ENCODE results near the gene P2RX2. TPM values are rescaled to one million over a fixed set of nuclear protein-coding genes. Genes with fewer than 3 reads are reported as not detected.

P2RX2 gene
- total RNA-seq, 1 experiment from 2014 or later: not detected

DNA sequence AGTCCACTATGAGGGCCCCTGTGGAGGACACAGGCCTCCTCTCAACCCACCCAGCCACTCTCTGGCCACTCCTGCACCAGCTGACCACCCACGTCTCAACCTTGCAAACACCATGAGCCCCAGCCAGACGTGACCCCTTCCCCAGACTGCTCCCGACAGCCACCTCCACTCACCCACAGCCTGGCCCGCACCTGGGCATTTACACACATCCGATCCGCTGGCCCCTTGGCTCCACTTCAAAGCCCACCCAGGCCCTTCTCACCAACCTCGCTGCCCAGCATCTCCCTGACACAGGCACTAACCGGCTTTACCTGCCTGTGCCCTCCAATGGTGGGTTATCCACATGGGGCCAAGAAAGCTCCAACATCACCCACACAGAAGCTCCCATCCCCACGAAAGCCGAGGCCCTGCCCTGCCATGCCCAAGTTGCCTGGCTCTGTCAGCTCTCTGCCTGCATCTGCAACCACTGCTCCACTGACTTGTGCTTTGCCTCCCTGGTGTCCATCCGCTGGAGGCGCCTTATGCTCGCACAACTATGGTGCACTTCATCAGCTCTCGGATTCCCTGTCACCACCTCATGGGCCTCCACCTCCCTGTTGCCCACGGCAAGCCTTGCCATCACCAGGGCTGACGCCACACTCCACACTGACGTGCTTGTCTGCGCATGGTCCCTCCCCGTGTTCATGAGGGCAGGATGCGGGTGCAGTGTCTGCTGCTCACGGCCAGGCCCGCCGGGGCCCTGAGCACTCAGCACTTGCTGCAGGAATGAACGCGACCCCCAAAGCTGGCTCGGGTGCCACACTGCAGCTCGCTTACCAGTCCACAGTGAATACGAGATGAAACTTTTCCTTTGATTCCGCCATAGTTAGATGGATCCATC lies 16.7 kb downstream of the P2RX2 start:
- DNase-seq (ENCODE audit: low read depth): no peak

DNA sequence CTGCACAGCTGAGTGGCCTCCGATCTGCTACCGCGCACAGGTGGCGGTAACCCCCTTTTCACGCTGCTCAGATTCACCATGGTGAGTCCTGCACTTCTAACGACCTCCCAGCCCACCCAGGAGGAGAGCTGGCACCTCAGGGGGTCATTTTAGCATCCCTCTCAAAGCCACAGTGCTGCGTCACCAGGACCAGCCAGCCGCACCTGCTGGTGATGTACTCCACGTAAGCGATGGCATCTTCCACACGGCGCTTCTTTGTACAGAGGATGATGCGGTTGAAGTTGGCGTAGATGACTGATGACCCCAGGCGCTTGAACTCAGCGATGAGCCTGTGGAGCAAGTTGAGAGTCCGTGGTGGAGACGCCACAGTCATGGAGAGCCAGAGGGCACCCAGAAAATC lies 19.2 kb downstream of the P2RX2 start:
- DNase-seq (ENCODE audit: low read depth): no peak

DNA sequence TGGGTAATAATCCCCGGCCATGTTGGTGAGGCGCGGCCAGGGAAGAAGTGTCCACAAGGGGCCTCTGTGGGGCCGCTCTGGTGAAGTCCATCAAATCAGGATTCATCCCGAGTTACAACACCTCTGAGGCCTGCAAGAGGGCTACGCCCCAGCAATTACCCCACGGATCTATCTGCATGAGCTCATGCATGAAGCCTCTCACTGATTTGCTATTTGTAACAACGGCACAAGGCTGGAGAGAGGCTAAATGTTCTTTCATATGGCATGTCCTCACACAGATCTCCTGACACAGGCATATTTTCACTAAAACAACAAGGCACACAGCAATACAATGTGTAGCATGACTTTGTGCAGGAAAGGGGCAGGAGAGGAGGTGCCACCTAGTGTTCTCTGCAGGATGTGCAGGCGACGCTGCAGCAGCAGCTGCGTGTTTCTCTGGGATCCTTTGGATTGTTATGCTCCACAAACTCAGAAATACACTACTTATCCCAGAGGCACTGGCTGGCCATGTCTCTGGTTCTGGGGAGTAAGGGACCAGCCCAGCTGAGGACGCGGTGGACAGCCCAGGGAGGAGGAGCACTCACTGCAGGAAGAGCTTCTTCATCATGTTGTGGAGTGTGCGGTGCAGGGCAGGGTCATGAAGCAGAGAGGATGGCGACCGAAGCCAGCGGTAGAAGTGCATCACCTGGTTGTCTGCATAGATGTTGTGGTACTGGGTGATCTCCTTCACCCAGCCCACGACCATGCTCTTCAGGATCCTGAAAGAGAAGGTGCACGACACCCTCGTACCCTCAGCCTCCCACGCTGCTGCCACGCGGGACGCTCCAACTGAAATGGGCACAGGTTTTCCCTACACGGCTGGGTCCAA lies 20.2 kb downstream of the P2RX2 start:
- peak; percentile 10 for DNase-seq (ENCODE audit: low read depth)

DNA sequence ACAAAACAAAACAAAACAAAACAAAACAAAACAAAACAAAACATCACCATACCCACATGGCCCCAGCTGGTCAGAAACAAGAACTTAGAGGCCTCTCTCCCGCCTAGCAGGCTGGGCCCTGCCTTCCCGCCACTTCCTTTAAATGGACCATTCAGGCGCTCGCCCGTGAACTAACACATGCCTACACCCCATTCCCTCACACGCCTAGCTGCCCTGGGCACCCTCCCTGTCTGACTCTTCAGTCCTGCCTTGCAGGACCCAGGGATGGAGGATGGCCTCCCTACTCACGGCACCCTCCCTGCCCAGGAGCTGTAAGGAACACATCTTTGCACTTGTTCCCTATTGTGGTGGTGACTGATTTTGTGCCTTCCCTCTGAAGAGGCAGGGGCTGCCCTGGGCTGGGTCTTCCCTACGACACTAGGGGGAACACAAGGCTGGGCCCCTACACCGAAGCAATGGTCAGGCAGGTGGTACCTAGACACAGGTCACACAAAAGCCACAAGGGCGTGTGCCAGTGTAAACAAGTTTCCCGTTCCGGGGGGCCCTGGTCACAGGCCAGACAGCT lies 21.5 kb downstream of the P2RX2 start:
- no peak for DNase-seq (ENCODE audit: low read depth)

DNA sequence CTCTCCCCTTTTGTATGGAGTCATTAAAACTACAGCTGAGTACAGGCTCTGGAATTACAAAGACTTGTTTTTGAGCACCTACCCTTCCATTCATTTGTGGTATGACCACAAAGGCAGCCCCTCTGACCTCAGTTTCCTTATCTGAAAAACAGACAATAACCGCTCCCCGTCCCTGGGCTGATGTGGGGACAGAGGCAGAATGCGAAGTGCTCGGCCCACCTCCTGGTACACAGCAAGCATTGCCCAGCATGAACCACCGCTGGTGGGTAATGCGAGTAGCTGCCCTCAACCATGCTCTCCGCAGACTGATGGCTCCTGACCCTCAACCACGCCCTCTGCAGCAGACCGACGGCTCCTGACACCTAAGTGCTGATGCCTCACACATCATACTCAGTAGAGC lies 22.4 kb downstream of the P2RX2 start:
- DNase-seq (ENCODE audit: low read depth): no peak

DNA sequence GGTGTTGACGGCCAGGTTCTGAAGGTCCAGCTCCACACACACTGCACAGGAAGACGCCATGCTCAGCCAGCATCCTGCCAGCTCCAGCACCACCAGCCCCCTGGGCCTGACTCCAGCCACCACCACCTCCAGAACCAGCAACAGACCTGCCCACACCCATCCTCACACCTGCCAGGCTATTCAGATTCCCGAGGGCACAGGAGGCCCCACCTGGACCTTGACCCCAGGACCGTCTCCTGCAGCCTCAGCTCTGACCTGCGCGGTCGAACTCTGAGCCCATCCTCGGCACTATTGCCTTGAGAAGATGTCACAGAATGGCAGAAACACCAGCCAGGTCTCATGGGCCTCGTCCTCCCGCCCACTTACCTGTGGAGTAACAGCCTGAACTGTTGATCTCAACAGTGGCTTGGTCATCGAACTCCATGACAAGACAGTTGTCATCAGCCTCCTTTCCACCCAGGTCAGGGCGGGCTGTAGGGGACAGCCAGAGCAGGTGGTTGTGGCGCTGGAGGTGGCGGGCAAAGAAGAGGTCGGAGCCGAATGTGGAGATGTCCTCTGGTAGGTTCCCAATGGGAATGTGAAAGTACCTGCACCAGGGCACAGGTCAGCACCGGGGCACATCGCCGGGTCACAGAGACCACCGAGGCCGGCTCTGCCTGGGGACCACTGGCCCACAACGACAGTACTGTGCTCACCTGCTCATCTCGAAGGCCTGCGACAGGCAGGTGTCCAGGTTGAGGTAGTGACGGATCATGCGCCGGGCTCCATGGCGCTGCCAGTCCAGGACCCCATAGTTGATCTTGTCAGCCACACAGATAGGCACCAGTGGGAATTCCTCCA lies 23.5 kb downstream of the P2RX2 start:
- no peak for DNase-seq (ENCODE audit: low read depth)

DNA sequence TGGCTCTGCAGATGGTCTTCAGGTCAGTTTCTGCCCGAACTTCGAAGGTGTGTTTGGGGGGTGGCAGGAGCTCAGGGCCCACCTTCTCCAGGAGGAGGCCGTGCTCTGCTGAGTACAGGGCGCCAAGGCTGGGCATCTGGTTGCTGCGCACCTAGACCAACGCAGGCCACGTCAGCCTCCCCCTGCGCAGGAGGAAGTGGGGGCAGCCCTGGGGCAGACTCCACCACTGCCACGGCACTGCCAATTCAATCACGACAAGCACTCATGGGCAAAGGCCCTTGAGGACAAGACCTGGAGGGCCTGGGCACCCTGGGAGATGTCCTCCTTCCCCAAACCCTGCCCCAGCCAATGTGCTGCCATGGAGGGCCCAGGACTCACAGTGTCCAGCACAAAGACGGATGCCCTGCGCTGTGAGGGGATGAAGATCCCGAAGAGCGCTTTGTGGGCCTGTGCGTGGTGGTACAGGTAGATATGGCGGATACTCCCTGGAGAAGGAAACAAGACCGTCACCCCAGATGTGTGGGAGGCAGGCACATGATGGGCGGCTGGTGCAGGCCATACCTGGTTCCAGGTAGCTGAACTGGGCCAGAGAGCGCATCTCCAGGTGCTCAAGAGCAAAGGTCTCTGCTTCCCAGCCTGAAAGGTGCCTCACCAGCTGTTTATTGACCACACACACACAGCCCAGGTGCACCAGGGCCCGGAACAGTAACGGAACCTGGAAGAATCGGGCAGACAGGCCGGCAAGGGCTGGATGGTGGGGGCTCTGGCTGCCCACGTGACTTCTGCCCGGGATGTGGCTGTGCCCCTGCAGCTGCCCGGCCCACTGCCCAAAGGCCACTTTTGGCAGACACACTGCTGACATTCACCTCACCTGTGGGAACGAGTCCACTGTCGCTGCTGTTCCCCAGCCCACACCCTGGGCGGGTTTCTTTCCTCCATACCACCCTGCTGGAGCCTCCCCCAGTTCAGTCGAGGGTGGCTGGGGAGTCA lies 24.6 kb downstream of the P2RX2 start:
- no peak for DNase-seq (ENCODE audit: low read depth)

DNA sequence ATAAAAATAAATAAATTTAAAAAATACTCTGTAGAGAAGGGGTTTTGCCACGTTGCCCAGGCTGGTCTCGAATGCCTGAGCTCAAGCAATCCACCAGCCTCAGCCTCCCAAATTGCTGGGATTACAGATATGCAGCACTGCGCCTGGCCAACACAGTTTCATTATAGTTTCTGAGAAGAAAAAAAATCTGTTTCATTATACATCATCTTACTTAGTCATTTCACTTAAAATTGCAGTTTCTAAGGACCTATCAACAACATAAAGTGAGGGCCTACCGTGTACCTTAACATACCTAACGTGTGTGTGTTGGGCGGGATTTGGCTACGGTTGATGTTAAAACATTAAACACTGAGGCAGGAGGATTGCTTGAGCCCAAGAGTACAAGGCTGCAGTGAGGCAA lies 28.3 kb downstream of the P2RX2 start:
- DNase-seq (ENCODE audit: low read depth): no peak

DNA sequence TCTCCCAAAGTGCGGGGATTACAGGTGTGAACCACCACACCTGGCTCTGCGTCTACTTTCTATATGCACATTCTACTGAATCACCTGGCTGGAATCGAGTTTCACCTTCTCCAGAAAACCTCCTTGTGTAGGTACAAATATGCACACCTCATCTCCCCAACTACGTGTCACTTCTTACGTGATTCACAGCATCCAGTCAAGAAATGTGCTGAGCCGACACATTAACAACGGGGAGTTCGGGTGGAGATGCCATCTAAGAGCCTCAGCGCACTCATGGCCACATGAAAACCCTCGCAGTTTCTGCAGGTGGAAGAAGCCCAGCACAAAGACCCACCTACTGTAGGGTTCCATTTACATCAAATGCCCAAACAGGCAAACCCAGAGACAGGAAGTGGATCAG lies 29.3 kb downstream of the P2RX2 start:
- no peak for DNase-seq (ENCODE audit: low read depth)

DNA sequence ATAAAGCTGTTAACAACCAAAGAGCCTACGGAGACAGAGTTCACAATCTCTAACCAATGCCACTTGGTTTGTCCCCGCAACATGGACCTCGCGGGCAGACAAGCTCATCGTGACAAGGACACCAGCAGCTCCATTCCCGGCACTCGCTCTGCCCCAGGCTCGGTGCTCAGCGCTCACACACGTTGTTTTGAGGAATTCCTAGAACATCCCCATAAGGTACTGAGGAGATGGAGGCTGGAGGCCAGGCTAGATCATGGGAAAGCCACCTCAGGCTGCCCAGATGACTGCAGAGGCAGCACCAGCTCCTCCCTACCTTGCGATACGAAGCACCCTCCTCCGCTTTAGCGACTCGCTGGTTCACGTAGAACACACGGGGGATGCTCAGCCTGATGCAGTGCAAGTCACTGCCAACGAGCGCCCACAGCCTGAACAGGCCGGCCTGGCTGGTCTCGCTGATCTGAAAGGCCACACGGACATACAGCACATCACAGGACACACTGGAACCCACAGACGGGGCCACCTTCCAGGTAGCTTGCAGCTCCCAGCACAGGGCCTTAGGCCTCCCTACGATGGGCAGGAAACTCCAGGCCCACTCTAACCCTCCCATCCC lies 30.1 kb downstream of the P2RX2 start:
- DNase-seq (ENCODE audit: low read depth): no peak

DNA sequence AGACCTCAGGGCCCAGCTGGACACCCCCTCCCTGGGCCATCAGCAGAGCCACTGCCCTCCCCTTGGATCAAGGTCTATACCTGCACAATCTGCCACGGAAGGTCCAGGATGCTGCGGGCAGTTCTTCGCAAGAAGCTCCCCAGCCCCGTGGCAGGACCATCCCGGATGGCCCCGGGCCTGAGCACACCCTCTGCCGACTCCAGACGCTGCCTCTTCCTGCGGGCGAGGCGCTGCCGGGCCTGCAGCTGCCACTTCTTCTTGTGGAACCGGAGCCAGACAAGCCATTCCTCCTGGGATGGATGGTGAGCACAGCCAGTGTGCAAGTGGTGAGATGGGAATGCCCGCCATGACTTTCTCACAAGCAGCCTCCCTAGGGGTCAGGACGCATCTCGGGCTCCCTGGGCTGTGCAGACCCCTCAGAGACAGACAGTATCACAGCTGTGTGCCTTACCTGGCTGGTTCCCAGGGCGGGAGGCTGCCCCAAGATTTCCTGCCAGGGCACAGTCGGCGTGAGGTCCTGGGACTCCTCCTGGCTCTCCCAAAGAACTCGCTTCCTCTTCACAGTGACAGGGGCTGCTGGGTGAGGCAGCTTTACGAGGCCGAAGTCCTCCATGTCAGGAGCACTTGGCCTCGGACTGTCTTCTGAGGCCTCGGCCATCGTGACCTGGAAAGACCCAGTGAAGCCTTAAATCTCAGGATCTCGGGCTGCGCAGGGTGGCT lies 30.8 kb downstream of the P2RX2 start:
- no peak for DNase-seq (ENCODE audit: low read depth)

DNA sequence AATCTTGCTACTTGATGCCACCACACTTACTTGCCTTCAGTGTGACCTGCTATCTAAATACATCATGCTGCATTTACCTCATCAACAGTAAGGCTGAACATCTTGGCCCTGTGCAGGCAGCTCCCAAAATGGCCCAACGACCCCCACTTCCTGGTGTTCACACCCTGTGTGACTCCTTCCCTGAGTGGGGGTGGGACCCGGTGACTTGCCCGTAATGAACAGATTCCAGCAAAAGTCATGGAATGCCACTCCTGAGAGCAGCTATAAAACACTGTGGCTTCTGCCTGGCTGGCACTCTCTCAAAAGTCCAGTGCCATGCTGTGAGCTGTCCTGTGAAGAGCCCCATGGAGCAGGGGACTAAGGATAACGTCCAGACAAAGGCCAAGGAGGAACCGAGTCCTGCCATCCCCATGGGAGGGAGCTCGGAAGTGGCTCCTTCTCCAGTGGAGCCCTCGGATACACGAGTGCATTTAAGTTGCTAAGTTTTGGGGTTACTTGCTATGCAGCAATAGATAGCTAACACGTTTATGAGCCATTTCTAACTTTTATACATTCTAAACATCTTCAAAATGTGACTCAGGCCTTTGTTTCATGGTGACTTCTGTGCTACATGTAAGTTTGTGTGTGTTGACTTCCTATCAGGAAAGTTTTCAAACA lies 33.0 kb downstream of the P2RX2 start:
- DNase-seq (ENCODE audit: low read depth): no peak

DNA sequence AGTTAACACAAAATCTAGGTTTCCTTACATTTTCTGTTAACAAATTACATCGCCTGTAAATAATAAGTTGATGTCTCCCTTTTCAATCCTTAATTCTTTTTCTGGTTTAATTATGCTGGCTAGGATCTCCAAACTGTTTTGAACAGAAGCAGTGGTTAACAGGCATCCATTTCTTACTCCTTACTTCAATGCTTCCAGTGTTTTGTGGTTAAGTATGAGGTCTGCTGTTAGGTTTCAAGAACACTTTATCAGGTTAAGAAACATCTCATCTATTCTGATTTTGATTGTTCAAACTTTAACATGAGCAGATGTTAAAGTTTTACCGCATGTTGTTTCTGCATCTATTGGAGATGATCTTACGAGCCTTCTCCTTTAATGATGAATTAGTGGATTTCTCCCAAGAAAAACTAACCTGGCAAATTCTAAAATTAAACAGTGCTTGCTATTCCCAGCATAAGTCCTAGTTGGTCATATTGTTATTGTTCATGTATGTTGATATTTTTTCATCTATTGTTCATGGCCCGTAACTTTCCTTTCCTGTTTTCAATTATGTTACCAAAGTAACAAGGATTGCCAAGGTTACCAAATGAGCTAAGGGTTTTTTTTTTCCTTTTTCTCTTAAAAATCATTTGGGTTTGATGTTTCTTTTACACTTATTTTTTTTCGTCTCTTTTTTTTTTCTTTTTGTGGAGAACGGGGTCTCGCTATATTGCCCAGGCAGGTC lies 35.2 kb downstream of the P2RX2 start:
- DNase-seq (ENCODE audit: low read depth): no peak

DNA sequence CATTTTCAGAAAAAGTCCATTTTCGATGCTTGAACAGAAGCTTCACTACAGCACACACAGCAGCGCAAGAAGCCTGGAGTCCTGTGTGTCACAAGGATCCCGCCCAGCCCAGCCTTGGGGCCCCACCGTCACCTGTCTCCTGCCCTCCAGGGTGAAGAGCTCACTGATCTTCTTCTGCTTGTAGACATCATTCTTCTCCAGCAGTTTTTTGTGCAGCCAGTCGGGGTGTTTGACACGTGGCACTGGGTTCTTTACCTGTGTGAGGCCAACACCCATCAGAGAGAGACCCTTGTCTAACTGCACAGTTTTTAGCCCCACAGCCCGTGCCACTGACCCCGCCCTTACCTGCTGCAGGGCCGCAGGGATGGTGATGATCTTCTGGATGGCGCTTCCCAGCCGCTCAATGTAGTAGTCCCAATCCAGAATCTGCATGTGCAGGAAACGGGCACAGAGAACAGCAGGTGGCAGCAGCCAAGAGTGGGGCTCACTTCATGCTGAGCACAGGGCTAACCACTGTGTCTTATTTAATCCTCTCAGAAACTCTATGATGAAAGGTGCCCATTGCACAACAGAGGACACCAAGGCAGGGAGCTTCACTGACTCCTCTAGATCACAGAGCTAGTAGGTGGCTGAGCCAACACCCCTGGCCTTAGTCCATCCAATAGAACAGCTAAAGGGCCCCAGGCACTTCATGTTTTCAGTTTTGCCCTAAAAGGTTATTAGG lies 38.6 kb downstream of the P2RX2 start:
- DNase-seq (ENCODE audit: low read depth): no peak

DNA sequence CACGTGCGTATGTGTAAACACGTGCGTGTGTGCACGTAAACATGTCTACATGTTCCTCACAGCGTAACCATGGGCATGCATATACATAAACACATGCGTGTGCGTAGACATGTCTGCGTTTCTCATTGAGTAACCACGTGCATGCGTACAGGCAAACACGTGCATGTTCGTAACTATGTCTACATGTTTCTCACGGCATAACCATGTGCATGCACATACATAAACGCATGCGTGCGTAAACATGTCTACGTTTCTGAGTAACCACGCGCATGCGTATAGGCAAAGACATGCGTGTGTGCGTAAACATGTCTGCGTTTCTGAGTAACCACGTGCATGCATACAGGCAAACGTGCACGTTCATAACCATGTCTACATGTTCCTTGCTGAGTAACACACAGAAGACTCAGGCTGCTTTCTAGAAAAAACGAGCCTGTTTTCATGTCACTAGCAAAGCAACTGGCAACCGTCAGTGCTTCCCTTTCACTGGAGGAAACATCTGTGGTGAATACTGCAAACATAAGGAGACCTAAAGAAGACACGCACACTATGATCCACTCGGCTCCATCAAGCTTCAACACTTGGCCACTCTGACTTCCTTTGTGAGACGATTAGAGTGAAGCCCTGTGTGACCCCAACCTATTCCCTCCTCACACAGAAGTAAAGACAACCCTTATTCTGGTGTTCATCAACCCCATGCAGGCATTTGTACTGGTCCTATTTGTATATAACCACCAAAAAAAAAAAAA lies 39.7 kb downstream of the P2RX2 start:
- DNase-seq (ENCODE audit: low read depth): no peak

DNA sequence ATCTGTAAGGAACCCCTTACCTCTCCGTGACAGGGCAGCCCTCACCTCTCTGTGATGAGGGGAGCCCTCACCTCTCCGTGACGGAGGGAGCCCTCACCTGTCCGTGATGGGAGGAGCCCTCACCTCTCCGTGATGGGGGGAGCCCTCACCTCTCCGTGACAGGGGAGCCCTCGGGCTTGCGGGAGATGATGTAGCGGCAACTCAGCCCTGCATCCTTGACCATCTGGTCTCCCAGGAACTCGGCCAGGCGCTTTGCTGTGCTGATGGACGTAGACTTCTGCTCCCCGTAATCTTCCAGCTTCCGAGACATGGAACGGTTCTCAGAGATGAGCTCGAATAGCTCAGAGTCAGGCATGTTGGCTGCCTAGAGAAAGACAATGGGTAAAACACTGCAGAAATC lies 40.6 kb downstream of the P2RX2 start:
- DNase-seq (ENCODE audit: low read depth): no peak

DNA sequence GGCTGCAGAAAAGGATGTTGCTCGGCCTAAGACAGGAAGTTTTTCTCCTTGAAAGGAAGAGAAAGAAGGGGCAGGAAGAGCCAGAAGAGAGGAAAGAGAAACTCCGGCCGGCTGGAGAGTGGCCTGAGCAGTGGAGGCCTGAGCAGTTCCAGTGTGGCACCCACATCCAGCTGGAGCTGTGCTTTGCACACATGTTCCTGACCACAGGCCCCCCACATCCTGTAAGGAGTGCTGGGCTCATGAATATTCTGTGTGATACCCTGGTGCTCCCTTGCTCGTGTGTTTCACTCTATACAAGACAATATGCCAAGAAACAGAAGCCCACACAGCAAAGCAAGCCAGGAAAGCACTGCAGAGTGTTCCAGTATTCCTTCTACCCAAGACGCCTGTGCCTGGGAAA lies 41.5 kb downstream of the P2RX2 start:
- no peak for DNase-seq (ENCODE audit: low read depth)

Data from RPMI7951 (cell line).